CD4-positive, alpha-beta T cell treated with Interleukin-4 for 1 hour (primary cell): ENCODE measurements around the gene LLGL1.

Source experiments
- DNase-seq, 2 donors: peaks; one replicate each; pipeline ENCODE4 v3.0.0-alpha.2; 2020 to 2022

LLGL1 gene

DNA sequence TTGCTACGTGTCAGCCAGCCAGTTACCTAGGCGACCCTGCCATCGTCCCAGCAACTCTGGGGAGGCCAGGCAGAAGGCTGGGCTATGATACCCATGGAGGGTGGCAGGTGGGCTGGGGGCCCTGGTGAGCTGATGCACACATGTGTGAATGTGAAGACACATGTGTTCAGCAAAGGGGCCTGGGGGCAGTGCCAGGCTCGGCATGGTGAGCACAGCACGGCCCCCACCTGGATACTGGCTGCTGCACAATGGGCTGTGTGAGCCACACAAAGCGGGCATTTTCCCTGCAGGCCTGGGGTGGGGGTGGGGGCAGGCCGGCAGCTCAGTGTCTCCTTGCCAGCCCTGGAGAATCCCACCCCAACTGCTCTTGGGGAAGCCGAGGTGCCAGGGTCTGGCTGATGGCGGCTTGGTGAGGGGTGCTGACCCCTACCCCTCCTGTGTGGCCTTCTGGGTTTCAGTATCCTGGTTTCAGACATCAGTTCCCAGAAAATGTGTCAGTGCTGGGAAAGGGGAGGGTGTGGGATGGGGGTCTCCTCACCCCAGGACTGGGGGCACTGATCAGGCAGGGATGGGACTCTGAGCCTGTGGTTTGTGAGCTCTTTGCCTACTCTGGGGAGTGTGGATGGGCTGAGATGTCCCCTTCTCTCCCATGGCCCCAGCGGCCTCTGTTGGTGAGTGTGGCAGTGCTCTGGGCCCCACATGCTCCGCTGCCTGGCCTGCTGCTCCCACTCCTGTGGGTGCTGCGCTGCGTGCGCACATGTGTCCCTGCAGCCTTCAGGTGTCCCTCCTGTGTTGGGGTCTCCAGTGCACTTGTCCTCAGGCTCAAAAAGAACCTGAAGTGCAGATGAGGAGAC, 5.1 kb downstream of the LLGL1 start:
- no peak for DNase-seq

DNA sequence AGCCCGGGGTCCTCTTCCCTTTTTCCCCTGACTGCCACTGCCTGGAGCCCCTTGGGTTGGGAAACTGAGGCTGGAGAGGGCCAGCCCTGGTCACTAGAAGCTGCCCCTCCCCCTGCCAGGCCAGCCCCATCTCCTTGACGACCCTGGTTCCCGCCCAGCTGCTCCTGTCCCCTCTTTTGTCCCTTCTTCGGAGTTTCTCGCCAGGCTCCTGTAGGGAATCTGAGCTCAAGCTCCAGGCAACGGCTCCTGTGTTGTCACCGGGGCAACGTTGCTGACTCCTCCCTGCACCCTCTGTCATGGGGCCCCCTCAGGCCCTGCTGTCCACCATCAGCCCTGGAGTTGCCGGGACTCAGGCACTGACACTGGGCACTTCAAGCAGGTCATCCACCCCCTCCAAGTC, 5.7 kb downstream of the LLGL1 start:
- no peak for DNase-seq

DNA sequence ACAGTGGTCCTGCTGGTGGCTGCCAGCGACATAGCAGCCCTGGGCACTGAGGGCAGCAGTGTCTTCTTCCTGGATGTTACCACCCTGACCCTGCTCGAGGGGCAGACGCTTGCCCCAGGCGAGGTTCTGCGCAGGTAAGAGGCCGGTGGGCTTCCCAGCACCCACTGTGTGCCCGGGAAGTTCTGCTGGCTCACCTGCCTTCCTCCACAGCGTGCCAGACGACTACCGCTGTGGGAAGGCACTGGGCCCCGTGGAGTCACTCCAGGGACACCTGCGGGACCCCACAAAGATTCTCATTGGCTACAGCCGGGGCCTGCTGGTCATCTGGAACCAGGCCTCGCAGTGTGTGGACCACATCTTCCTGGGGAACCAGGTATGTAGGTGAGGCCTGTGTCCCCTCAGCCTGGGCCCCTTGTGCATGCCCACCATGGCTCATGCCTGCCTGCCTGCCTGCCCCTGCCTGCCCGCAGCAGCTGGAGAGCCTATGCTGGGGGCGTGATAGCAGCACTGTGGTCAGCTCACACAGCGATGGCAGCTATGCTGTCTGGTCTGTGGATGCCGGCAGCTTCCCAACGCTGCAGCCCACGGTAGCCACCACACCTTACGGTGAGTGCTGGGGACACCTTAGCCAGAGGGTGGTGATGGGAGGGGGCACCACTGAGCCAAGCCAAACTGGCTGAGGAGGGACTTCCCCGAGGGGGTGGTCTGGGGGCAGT, 8.5 kb downstream of the LLGL1 start:
- no peak for DNase-seq

DNA sequence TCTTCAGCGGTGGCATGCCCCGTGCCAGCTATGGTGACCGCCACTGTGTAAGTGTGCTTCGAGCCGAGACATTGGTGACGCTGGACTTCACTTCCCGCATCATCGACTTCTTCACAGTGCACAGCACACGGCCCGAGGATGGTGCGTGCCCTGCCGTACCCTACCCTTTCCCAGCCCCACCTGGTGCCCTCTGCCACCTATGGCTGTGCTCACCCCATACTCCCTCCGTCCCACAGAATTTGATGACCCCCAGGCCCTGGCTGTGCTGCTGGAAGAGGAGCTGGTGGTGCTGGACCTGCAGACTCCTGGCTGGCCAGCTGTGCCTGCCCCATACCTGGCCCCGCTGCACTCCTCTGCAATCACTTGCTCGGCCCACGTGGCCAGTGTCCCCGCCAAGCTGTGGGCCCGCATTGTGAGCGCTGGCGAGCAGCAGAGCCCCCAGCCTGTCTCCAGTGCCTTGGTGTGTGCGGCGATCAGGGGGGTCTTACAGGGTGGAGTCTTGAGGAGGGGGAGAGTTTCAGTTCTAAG, 9.5 kb downstream of the LLGL1 start:
- DNase-seq, result no peak

DNA sequence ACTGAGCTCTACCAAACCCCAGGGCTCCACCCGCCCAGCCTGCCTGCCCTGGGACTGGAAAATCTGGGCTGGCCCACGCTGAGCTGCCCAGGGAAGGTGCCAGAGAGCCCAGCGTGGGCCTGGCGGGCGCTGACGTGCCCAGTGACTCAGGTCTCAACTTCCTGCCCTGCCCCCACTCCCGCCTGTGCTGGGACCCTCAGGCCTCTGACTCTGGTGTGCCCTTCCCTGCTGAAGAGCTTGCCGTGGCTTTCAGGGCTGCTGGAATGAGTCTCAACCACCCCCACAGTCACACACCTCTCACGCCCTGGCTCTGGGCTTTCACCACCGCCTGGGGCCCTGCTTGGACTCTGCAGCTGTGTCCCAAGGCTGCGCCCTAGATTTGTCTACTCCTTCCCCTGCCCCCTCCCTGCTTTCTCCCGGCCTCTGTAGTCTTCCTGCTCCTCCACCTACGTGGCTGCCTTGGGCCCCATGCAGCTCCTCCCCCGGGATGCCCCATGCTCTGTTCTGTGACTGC, 10.4 kb downstream of the LLGL1 start:
- no peak for DNase-seq

DNA sequence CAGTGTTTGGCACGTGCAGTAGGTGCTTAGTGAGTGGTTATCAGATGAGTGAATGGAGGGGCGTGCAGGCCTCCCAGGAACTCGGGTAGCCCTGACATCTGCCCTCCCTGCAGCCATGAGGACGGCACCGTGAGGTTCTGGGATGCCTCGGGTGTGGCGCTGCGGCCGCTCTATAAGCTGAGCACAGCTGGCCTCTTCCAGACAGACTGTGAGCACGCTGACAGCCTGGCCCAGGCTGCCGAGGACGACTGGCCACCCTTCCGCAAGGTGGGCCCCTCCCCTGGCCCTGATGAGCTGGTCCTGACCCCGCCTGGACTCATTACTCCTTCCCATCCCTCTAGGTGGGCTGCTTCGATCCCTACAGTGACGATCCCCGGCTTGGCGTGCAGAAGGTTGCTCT, 11.1 kb downstream of the LLGL1 start:
- DNase-seq, result no peak

DNA sequence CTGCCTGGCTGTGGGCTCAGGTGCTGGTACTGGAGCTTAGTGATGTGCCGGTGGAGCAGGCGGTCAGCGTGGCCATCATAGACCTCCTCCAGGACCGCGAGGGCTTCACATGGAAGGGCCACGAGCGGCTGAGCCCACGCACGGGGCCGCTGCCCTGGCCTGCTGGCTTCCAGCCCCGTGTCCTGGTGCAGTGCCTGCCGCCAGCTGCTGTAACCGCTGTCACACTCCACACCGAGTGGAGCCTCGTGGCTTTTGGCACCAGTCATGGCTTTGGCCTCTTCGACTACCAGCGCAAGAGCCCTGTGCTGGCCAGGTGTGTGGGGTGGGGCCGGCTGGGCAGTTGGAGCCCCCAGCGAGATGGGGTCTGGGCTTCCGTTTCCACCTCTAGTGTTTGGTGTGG, 12.0 kb downstream of the LLGL1 start:
- no peak for DNase-seq

DNA sequence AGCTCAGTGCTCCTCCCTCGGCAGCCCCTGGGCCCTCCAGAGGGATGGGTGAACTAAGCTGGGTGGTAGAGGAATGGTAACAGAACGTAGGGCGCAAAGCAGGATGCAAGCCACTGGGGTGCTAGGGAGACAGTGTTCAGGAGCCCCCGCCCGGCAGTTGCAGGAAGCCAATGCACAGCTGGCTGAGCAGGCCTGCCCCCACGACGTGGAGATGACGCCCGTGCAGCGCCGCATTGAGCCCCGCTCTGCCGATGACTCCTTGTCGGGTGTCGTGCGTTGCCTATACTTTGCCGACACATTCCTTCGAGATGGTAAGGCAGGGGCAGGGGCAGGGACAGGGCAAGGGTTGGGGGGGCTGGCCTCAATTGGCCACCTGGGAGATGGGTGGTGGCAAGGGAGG, 12.9 kb downstream of the LLGL1 start:
- no peak for DNase-seq

DNA sequence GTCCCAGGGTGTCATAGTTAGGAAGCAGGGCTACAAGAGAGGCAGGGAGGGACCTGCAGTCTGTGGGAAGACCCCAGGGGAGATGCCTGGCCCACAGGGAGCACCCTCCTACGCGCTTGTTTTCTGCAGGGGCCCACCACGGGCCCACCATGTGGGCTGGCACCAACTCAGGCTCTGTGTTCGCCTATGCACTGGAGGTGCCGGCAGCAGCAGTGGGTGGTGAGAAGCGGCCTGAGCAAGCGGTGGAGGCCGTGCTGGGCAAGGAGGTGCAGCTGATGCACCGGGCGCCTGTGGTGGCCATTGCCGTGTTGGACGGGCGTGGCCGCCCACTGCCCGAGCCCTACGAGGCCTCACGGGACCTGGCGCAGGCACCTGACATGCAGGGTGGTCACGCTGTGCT, 15.0 kb downstream of the LLGL1 start:
- DNase-seq, result no peak

DNA sequence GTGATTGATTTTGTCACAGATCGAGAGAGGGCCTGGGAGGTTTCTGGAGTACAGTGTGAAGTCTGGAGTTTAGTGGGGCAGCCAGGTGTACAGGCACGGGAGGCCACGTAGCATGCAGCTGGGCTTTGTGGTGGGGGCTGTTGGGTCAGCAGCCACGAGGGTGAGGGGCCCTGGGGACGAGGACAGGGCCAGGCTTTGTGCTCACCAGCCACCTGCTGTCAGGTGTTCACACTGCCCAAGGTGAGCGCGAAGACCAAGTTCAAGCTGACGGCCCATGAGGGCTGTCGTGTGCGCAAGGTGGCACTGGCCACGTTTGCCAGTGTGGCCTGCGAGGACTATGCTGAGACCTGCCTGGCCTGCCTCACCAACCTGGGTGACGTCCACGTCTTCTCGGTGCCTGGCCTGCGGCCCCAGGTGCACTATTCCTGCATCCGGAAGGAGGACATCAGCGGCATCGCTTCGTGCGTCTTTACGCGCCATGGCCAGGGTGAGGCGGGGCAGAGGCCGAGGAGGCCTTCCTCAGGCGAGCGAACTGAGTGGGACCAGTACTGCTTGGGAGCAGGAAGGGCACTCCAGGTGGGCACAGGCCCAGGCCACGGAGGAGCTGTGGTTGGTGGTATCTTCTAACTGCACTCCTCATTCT, 15.9 kb downstream of the LLGL1 start:
- no peak for DNase-seq

DNA sequence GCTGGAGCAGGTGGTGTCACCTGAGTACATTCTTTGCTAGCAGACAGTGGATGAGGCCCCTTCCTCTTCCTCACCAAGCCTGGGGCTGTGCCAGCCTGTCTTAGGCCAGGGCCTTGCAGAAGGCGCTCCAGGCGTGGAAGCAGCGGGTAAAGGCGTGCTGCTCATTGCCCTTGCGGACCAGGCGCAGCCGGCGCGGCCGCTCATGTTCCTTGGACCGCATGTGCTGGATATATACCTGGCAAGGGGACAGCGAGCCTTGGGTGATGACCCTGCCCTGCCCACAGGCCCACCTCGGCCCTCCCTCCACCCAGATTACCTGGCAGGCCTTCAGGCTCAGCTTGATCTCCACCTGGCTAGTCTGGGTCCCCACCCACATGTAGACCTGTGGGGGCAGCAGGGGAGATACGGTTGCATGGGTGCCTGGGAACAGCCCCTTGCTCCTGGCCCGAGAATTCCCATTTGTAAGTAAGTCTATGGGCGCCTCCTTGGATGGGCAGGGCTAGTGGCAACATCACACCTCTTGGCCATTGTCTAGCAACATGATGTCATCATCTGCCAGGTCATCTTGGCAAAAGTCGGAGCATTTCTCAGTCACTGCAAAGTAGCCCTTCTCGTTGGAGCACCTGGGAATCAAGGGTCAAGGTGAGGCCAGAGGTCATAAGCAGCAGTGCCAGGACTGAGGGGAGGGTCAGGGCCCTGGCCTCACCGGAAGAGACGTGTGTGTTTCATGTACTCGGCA, 19.8 kb downstream of the LLGL1 start:
- no peak for DNase-seq

DNA sequence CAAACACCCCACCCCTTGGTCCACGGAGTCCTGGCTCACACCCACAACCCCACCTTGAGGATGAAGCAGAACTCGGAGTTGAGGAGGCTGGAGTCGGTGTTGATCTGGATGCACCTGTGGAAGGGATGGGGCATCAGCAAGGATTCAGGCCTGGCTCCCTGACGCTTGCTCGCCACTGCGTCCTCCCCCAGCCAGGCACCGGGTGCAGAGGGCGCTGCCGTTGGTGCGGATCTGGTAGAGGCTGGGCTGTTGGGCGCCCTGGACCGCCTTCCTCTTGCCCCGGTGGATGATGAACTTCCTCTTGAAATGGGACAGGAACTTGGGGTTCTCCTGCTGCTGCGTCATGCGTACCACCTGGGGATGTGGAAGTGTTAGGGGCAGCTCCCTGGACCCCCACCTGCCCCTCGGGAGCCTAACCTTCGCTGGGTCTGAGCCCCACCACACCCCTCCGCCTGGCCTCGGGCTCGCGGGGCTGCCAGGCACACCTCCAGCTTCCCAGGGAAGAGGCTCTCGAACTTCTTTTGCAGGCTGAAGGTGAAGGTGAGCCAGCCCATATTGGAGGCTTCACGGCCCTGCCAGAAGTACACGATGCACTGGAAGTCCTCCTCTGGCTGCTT, 20.8 kb downstream of the LLGL1 start:
- no peak for DNase-seq

DNA sequence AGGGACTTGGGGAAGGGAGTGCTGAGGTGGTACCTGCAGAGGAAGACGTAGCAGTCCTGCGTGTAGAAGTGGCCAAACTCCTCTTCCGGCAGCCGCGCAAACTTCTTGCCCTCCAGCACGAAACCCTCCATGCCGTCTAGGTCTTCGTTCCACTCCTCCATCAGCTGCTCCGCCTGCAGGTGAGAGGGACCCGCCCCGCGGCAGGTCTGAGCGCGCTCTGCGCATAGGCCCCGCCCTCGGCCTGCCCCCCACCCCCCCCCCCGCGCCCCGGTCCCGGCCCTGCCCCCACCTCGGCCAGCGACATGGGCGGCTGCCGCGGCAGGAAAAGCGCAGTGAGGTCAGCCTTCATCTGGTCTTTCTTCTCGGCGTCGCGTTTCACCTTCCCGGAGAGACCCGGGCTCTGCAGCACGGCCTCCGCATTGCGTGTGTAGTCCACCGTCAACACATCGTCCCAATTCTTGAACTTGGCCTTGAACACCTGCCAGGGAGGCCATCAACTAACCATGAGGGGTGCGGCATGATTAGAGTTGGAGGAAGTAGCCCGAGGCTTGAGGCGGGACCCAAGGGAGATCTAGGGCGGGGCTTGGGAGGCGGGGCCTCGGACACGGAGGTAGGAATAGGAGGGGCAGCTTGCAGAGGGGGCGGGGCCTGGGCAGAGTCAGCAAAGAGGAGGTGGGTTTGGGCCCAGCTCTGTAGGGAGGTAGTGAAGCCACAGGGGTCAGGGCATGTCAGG, 21.6 kb downstream of the LLGL1 start:
- DNase-seq, result peak; percentile 17 to 48

DNA sequence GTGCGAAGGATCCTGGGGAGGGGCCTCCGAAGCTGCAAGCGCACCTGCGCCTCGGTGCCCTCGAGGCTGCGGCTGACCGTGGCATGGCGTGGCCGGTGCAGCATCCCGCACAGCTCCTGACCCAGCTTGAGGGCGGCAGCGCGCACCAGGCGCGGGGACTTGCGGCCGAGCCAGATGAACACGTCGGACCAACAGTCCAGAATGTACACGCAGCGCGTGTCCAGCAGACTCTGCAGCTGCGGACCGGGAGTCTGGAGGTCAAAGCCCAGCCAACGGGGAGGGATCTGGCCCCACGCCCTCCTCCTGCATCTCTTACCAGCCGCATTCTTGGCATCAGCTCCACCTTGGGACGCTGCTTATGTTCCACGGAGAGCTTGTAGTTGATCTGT, 22.2 kb downstream of the LLGL1 start:
- DNase-seq, result no peak

DNA sequence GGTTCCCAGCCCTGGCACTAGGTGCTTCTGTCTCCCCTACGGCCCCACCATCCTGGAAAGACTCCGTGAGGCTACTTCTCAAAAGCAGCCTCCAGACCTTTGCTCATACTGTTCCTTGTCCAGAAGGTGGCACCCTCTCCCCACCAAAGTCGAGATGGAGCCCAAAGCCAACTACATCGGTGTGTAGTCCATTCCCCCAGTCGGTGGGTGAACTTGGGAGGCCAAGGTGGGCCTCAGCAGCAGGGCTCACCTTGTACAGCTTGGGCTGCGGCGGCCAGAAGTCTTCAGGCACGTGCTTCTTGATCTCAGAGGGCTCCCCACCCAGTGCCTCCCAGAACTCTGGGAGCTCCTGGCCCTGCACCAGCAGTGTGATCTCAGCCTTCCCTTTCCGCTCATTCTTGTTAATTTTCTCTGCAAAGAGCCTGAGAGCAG, 22.9 kb downstream of the LLGL1 start:
- DNase-seq, result peak; percentile 72 to 75

DNA sequence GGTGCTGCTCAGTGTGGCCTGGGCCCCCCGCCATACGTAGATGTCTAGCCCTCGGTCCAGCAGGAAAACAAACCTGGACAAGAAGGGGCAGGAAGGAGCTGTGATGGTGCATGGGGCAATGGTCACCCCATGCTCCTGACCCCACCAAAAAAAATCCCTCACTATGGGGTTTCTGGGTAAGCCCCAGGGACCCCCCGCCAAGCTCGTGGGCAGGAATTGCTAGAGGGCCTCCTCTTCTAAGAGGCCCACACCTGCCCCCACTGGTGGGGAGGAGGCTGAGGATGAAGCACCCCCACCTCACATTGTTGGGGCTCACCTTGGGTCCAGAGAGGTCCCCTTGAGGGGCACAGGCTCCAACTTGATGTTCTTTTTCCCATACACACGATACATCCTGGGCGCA, 23.4 kb downstream of the LLGL1 start:
- no peak for DNase-seq

DNA sequence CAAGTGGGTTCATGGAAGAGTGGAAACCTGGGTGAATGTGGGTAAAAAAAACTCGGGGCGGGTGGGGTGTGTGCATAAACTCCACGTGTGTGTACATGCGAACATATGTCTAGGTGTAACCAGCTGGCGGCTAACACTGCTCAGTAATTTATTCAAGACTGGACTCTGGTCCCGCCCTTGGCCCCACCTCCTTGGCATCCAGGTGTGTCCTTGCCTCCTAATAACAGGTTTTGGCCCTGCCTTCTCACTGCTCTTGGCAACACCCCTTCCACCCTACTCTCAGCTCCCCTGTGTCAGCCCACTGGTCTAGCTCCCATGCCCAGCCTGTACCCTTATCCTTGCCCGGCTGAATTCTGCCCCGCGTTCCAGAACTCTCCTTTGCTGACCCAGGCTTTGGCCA, 24.8 kb downstream of the LLGL1 start:
- no peak for DNase-seq

DNA sequence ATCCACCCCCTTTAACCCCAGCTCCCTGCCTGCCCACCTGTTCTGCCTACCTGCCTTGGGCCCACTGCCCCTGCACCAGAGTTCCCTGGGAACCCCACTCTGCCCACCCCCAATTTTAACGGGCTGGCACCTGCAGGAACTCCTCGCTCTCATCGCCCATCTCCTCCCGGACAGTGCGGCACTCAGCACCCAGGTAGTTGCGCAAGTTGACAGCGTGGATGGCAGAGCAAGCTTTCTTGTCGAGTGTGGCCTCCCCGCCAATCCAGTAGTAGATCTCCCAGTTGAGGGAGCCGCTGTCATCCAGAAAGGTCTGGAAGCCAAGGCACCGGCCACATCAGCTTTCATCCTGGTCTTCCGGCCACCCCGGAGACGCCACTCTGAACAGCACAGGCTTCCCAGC, 25.3 kb downstream of the LLGL1 start:
- no peak for DNase-seq

DNA sequence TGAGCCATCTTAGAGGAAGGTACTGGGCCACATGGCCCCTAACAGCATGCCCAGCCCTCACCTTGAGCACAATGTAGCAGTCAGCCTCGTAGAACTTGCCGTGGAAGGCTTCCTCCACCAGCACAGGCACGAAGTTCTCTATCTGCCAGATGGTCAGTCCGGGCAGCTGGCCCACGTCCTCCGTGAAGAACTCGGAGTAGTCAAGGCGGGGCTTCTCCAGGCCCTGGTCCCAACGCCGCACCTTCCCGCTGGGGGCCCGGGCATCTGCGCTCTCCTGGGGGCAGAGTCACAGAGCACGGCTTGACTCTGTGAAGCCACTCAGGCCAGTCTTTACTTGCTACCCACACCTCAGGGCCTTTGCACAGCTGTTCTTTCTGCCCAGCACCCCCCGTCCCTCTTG, 25.8 kb downstream of the LLGL1 start:
- no peak for DNase-seq

DNA sequence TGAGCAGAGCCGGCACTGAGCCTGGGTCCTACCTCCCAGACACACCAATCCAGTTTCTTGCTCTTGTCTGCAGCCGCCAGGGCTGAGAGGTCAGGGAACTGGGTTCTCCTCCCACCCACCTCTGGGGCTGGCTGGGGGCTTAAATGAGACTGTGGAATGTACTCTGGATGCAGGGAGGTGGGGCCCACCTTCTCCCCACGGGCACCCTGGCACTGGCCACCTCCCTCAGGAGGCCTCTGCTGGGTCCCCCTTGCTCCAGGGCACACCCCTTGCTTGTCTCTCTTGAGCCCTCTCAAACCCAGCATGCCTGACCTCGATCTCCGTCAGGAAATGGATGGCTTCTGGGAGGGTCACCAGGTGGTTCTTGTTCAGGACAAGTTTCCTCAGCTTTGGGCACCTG, 26.7 kb downstream of the LLGL1 start:
- no peak for DNase-seq

DNA sequence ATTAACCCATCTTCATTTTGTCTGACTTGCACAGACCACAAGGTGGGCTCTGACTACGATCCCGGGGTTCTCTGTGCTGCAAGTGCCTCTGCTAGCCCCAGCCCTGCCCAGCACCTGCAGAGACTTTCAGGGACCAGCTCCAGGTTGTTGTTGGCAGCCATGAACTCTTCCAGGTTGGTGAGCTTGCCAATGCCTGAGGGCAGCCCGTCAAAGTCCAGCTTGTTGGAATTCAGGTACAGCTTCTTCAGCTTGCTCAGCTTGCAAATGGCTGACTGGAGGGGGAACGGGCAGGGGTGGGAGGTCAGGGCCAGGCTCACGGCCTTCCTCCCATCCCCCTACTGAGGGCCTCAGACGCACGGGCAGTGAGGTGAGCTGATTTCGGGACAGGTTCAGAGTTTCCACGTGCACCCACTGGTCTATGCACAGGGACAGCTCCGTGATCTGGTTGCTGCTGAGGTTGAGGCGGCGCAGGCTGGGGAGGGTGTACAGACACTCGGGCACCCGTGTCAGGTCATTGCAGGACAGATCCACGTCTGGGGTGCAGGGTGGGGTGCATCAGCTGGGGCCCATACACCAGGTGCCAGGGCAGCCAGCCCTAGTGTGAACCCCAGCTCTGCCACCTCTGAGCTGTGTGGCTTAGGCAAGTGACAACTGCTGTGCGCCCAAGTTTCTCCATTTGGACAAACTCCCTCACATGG, 27.9 kb downstream of the LLGL1 start:
- no peak for DNase-seq
